SK-N-SH (cell line): ENCODE results near the gene FOXP1.

Experiments used
- RFX5 ChIP-seq: IDR thresholded peaks from 2 replicates; pipeline ENCODE4 v1.6.1; 2012; ENCODE audit warnings: mild to moderate bottlenecking, improper control_type of control experiment, low read length
- TF ChIP-seq, protein P1 (sequence below): fragments of 200-600 bp; sonication (generic); IDR thresholded peaks from 2 replicates; pipeline ENCODE4 v1.6.1; 2017; ENCODE audit warnings: antibody characterized with exemption, mild to moderate bottlenecking, moderate library complexity

DNA sequence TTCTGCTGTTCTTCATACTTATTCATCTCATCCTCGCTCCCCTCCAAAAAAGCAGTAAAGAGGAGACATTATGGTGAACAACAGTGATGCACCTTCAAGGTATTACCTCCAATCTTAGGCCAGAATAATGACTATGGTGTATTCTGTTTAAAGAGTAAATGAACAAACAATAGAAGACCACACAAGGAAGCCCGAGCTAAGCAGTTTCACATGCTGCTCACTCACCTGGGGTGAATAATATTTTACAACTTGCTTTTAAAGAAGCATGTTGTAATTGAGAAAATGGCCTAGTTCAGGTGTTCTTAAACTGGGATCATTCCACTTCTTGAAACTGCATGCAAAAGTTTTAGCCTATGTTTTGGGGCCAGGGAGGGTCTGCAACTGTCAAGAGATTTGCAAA, 581.2 kb downstream of the FOXP1 start:
- TF ChIP-seq RFX5: no peak
- TF ChIP-seq, protein P1, sequence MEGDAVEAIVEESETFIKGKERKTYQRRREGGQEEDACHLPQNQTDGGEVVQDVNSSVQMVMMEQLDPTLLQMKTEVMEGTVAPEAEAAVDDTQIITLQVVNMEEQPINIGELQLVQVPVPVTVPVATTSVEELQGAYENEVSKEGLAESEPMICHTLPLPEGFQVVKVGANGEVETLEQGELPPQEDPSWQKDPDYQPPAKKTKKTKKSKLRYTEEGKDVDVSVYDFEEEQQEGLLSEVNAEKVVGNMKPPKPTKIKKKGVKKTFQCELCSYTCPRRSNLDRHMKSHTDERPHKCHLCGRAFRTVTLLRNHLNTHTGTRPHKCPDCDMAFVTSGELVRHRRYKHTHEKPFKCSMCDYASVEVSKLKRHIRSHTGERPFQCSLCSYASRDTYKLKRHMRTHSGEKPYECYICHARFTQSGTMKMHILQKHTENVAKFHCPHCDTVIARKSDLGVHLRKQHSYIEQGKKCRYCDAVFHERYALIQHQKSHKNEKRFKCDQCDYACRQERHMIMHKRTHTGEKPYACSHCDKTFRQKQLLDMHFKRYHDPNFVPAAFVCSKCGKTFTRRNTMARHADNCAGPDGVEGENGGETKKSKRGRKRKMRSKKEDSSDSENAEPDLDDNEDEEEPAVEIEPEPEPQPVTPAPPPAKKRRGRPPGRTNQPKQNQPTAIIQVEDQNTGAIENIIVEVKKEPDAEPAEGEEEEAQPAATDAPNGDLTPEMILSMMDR: no peak
